GM18498 (cell line): Measurements from ENCODE around the gene TMCO4.

ENCODE experiments used
- ATAC-seq: cut with Tn5 transposase; IDR thresholded peaks from one replicate; pipeline ENCODE4 v1.9.1; 2021; ENCODE audit warnings: mild to moderate bottlenecking, moderate library complexity; ENCODE audit not compliant: unreplicated experiment

Gene TMCO4

DNA sequence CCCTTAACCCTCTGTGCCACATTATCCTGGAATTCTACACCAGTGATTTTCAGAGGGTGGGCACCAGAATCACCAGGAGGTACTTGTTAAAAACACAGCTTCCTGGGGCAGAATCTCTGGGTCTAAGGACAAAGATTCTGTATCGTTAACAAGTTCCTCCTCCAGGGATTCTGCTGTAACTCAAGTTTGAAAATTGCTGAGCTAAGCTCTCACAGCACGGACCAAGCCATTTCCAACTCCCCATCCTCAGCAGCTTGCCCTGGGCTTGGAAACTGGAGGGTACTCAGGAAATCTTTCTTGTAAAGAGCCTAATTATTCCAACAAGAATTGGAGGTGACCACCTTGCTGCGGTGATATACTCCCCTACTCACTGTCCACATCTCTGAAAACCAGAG is 48.8 kb downstream of the TMCO4 start:
- ATAC-seq, result no peak

GRCh38 chr1:19750101-19750881 is 49.4 kb downstream of the TMCO4 start:
- no peak for ATAC-seq

DNA sequence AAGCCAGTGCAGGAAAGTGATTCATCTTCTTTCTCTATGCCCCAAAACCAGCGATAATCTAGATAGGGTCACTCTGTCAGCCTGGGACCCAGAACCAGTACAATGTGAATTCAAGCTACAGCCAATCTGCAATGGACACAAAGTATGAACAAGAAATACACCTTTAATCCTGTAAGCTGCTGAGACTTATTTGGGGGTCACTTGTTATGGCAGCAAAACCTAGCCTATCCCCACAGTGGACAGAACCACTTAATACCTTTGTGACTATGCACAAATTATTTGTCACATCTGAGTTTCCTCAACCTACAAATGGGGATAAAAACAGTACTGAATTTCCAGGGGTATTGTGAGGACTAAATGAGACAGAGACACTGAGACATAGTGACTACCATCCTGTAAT is 50.0 kb downstream of the TMCO4 start:
- ATAC-seq, result no peak

DNA sequence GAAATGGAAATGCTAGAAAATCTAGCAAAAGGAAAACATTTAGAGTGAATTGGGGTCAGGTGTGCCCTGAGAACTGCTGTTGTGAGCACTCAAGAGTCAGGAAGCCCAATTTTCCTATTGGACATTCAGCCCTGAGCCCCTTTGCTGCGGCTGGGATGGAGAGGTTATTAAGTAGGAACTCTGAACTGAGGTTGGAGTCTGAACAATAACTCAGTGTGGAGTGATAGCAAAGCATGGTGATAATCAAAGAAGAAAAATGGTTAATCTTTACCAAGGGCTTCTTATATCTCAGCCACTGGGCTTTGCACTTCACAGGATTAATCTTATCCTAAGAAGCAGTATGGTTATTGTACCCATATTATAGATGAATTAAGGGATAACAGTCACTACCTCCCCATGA is 52.0 kb downstream of the TMCO4 start:
- no peak for ATAC-seq

- no peak for ATAC-seq
Observed at GRCh38 chr1:19744886-19745285, 54.8 kb downstream of the TMCO4 start.

GRCh38 chr1:19744335-19744743 is 55.4 kb downstream of the TMCO4 start:
- no peak for ATAC-seq

DNA sequence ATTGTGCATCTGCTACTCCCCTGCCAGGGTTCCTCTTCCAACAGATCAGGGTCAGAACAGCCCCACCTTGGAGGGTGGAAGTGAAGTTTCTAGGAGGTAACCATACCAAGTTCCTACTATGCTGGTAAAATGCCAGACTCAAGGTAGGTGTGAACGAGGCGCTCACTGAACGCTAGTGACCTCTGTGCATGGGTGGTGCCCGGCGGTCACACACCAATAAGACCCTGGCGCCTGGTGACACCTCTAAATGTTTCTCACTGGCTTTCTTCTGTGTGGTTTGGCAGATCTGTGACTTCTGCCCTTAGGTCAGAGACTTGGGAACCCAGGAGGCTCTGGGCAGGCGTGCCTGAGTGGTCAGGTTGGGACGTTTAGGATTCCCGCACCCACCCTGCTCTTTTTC is 55.9 kb downstream of the TMCO4 start:
- ATAC-seq, result no peak

GRCh38 chr1:19743180-19743579 is 56.5 kb downstream of the TMCO4 start:
- ATAC-seq, result no peak

DNA sequence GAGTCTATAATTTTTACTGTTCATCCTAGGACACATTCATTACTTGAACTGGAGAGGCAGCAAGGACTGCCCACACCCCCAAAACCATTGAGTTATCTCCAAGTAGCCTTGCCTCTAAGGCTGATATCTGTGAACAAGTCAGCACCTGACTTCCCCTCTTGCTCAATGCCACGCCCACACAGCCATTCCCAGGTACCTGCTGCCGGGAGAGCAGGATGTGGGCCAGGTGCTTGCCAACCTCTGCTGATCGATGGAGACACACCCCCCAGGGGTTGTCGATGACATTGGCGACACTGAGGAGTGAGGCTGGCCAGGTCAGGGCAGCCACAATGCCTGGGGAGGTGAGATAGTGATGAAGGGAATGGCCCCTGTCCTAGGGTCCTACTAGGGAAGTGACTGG is 60.1 kb downstream of the TMCO4 start:
- no peak for ATAC-seq

DNA sequence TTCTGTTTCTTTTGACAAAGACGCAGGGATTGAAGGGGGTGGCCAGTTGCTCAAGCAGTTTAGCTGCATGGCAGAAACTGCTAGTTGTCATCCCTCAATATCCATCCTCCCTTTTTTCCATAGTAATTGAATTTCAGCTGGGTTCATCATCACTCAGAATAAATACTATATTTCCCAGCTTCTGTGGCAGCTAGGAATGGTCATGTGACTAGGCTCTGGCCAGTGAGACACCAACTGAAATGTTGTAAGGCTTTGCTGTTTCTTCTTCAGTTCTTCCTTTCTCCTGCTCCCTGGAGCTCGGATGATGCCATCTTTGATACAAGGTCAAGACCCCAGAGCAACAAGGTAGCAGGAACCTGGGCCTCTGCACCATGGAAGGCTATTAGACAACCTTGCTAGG is 61.0 kb downstream of the TMCO4 start:
- ATAC-seq, result no peak

- ATAC-seq, result no peak
Observed at GRCh38 chr1:19738076-19738475, 61.6 kb downstream of the TMCO4 start.

- ATAC-seq, result no peak
Observed at GRCh38 chr1:19737104-19737825, 62.5 kb downstream of the TMCO4 start.

DNA sequence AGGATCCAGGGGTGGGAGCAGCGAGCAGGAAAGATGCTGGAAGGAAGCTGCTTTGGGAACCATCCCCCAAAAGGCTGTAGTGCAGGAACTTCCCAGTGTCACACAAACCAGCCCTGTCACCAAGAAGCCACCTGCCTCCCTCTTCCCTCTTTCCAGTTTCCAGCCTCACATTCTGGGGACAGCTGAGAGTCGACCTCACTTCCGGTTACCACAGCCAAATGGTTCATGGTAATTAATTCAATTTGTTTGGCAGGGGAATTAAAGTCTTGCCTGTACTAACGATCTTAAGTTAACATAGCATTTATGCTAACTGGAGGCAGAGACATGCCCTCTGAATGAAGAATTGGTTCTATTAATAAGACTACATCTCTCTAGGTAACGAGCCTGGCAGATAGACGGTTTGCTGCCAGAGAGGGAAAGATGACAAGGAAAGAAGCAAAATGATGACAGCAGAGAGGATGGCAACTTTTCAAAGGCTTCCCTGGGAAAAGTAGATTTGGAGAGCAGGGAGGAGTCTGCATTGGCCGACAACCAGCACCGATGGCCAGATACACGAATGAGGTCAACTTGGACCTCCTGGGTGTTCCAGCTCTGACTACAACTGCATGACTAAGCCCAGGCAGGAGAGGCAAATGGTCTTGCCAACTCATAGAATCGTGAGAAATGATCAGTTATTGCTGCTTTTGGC is 64.1 kb downstream of the TMCO4 start:
- no peak for ATAC-seq

DNA sequence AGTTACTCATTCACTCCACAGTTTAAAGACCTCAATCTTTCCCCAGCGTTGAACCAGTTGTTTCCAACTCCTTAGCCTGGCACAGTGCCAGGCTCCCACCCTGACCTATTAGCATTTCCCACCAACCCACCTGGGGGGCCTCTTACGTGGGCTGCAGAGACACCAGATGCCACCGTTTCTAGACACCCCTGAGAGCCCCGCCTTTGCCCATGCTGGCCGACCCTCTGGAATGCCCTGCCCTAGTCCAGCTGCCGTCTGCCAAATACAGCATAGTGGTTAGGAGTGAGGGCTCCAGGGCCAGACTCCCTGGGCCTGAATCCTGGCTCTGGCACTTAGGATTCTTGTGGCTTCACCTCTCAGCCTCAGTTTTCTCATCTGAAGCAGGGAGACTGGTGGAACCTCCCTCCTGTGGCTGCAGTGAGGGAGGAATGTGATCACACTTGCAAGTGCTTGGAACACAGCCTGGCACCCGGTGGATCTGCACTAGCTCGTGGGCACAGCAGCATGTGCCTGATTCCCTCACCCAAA is 65.2 kb downstream of the TMCO4 start:
- no peak for ATAC-seq

DNA sequence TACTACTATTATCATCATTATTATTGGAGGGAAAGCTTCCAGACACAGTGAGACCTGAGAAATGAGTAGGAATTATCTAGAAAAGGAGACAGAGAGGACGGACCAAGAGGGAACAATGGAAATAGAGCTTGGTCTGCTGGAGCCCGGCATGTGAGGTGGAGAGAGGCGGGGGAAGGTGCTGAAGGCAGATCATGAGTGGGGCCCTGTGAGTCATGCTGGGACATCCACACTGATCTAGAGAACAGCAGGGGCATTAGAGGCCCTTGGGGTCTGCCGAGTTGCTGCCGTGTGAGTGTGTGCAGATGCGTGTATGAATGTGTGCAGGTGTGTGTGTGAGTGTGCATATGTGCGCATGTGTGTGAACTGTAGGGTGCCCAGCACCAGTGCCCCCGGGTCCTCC is 65.7 kb downstream of the TMCO4 start:
- ATAC-seq, result no peak

DNA sequence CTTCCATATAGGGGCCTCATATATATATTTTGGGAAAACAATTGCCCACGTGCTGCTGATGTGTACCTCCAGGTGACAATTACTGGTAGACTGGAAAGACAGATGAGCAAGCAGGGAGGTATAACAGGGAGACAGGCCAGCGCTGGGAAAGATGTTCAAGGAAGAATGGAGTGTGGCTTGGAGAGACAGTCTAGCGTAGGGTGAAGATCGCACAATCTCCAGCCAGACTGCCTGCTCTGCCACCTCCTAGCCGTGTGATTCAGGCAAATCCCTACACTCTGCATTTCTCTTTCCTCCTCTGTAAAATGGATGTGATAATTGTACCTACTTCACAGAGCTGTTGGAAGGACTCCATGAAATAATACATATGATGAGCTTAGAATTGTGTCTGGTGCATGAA is 66.1 kb downstream of the TMCO4 start:
- ATAC-seq, result no peak

DNA sequence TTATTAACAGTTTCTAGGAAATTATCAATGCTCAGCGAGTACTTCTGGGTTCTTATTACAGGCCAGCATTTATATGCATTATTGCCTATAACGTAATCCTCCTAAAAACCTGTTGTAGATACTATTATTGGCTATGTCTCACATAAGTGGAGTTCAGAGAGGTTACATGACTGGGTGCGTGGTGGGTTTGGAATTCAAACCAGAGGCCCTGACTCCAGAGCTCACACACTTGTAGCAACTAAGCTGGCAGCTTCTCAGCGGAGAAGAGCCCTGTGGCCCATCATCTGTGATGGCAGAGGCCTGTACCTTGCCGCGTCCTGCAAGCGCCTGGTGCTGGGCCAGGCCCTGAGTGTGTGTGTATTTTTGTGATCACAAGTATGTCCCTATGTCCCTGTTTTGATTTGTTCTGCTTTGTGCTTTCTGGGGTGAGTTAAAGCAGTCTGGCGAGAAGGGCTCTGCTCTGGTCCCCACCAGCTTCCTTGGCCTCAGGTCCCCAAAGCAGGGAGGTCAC is 68.3 kb downstream of the TMCO4 start:
- ATAC-seq, result no peak

GRCh38 chr1:19730793-19731192 is 68.9 kb downstream of the TMCO4 start:
- ATAC-seq, result no peak

GRCh38 chr1:19730232-19730631 is 69.5 kb downstream of the TMCO4 start:
- no peak for ATAC-seq

- ATAC-seq, result no peak
Observed at GRCh38 chr1:19728413-19729145, 71.1 kb downstream of the TMCO4 start.

- ATAC-seq, result no peak
Observed at GRCh38 chr1:19725606-19726005, 74.1 kb downstream of the TMCO4 start.
